Activated naive CD8-positive, alpha-beta T cell treated with anti-CD3 and anti-CD28 coated beads, Interleukin-2, amount 50 U/mL, for 24 hours (primary cell): Measurements from ENCODE around the gene IQCE.
A peak's percentile ranks its signal among the peaks of the same experiment; 100 is the strongest.

ENCODE experiments used
- ATAC-seq: fragments of 150-1000 bp; cut with Tn5 transposase; one replicate; pipeline ENCODE4 v1.10.0; 2021
- DNase-seq: peaks from one replicate; pipeline ENCODE4 v3.0.0; 2021
- H3K27ac Mint-ChIP-seq: one replicate; pipeline ENCODE4 v1.8.0; 2021; ENCODE audit warnings: mild to moderate bottlenecking, mixed read lengths
- H3K27me3 Mint-ChIP-seq: one replicate; pipeline ENCODE4 v1.8.0; 2021; ENCODE audit warnings: mixed read lengths
- H3K36me3 Mint-ChIP-seq: one replicate; pipeline ENCODE4 v1.8.0; 2021; ENCODE audit warnings: low read depth, mixed read lengths
- H3K4me1 Mint-ChIP-seq: one replicate; pipeline ENCODE4 v1.8.0; 2021; ENCODE audit warnings: mixed read lengths
- H3K4me3 Mint-ChIP-seq: one replicate; pipeline ENCODE4 v1.8.0; 2021; ENCODE audit warnings: mild to moderate bottlenecking, moderate library complexity, mixed read lengths
- H3K9me3 Mint-ChIP-seq: one replicate; pipeline ENCODE4 v1.8.0; 2021; ENCODE audit warnings: mixed read lengths

The IQCE gene

GRCh38 chr7:2517678-2518507 is 40.9 kb upstream of the IQCE start:
- Mint-ChIP-seq H3K27me3 (no peaks in the 10 kb centered on the region), H3K27ac (no peak overlapping the region), H3K9me3 (no peaks in the 10 kb centered on the region), H3K36me3 (peaks cover 2% of the 10 kb centered on the region), H3K4me1 (peaks cover 44% of the 10 kb centered on the region), H3K4me3 (peak overlapping the region; percentile 67)
- DNase-seq (peak; percentile 20), ATAC-seq (no peak)

- Mint-ChIP-seq H3K27me3 (no peaks in the 10 kb centered on the region), H3K4me1 (peaks cover 45% of the 10 kb centered on the region), H3K9me3 (no peaks in the 10 kb centered on the region), H3K36me3 (peaks cover 2% of the 10 kb centered on the region), H3K27ac (no peak overlapping the region), H3K4me3 (peak overlapping the region; percentile 67)
- ATAC-seq = no peak
- no peak for DNase-seq
These were observed 40.1 kb upstream of the IQCE start for GRCh38 chr7:2518737-2519118.

GRCh38 chr7:2519119-2519930 is 39.5 kb upstream of the IQCE start, which contains the start of gene LFNG:
TSS of gene LFNG (plus strand) at chr7:2519774. CDS start at chr7:2519862, 88 bp downstream.
- Mint-ChIP-seq H3K9me3 (no peaks in the 10 kb centered on the region), H3K4me1 (peaks cover 48% of the 10 kb centered on the region), H3K27me3 (no peaks in the 10 kb centered on the region), H3K36me3 (peaks cover 2% of the 10 kb centered on the region), H3K4me3 (peak within 1 kb of the TSS; percentile 89), H3K27ac (peak within 1 kb of the TSS; percentile 79)
- ATAC-seq = peak; percentile 69
- DNase-seq = peak; percentile 90

GRCh38 chr7:2520131-2520760 is 38.5 kb upstream of the IQCE start:
- Mint-ChIP-seq H3K27ac (peak overlapping the region; percentile 79), H3K9me3 (no peaks in the 10 kb centered on the region), H3K4me1 (peaks cover 48% of the 10 kb centered on the region), H3K36me3 (peaks cover 2% of the 10 kb centered on the region), H3K4me3 (peak overlapping the region; percentile 89), H3K27me3 (no peaks in the 10 kb centered on the region)
- DNase-seq (peak; percentile 44), ATAC-seq (no peak)

GRCh38 chr7:2520761-2521290 is 38.0 kb upstream of the IQCE start:
- peaks cover 2% of the 10 kb centered on the region for H3K36me3 Mint-ChIP-seq
- ATAC-seq (no peak), DNase-seq (peak; percentile 23)
- no peaks in the 10 kb centered on the region for H3K27me3 Mint-ChIP-seq
- H3K27ac Mint-ChIP-seq = peak overlapping the region; percentile 79
- no peaks in the 10 kb centered on the region for H3K9me3 Mint-ChIP-seq
- peak overlapping the region; percentile 89 for H3K4me3 Mint-ChIP-seq
- peaks cover 49% of the 10 kb centered on the region for H3K4me1 Mint-ChIP-seq

- Mint-ChIP-seq H3K27me3 (no peaks in the 10 kb centered on the region), H3K27ac (peak overlapping the region; percentile 89), H3K36me3 (peaks cover 2% of the 10 kb centered on the region), H3K4me1 (peaks cover 53% of the 10 kb centered on the region), H3K4me3 (peak overlapping the region; percentile 89), H3K9me3 (no peaks in the 10 kb centered on the region)
- DNase-seq = peak; percentile 39
- peak; percentile 1 for ATAC-seq
These were observed 37.4 kb upstream of the IQCE start for GRCh38 chr7:2521341-2521745.

- Mint-ChIP-seq H3K27ac (peak overlapping the region; percentile 89), H3K27me3 (no peaks in the 10 kb centered on the region), H3K4me3 (peak overlapping the region; percentile 89), H3K4me1 (peaks cover 56% of the 10 kb centered on the region), H3K36me3 (peaks cover 2% of the 10 kb centered on the region), H3K9me3 (no peaks in the 10 kb centered on the region)
- ATAC-seq (peak; percentile 75), DNase-seq (peak; percentile 83)
These were observed 36.7 kb upstream of the IQCE start for GRCh38 chr7:2521952-2522591.

GRCh38 chr7:2522780-2523433 is 35.9 kb upstream of the IQCE start:
- Mint-ChIP-seq H3K27me3 (no peaks in the 10 kb centered on the region), H3K27ac (peak overlapping the region; percentile 89), H3K36me3 (peaks cover 2% of the 10 kb centered on the region), H3K4me1 (peaks cover 56% of the 10 kb centered on the region), H3K4me3 (peak overlapping the region; percentile 89), H3K9me3 (no peaks in the 10 kb centered on the region)
- DNase-seq (peak; percentile 54), ATAC-seq (no peak)

GRCh38 chr7:2523461-2523936 is 35.3 kb upstream of the IQCE start:
- peak overlapping the region; percentile 89 for H3K4me3 Mint-ChIP-seq
- peaks cover 56% of the 10 kb centered on the region for H3K4me1 Mint-ChIP-seq
- ATAC-seq (no peak), DNase-seq (peak; percentile 16)
- H3K27me3 Mint-ChIP-seq = no peaks in the 10 kb centered on the region
- H3K9me3 Mint-ChIP-seq = no peaks in the 10 kb centered on the region
- peak overlapping the region; percentile 89 for H3K27ac Mint-ChIP-seq
- peaks cover 2% of the 10 kb centered on the region for H3K36me3 Mint-ChIP-seq

GRCh38 chr7:2523941-2524807 is 34.6 kb upstream of the IQCE start:
- DNase-seq = no peak
- H3K4me3 Mint-ChIP-seq = no peak overlapping the region
- H3K27ac Mint-ChIP-seq = no peak overlapping the region
- H3K4me1 Mint-ChIP-seq = peaks cover 58% of the 10 kb centered on the region
- H3K27me3 Mint-ChIP-seq = no peaks in the 10 kb centered on the region
- ATAC-seq = no peak
- H3K36me3 Mint-ChIP-seq = peaks cover 2% of the 10 kb centered on the region
- H3K9me3 Mint-ChIP-seq = no peaks in the 10 kb centered on the region

- H3K9me3 Mint-ChIP-seq = no peaks in the 10 kb centered on the region
- no peak for DNase-seq
- no peak for ATAC-seq
- peaks cover 2% of the 10 kb centered on the region for H3K36me3 Mint-ChIP-seq
- H3K27ac Mint-ChIP-seq = no peak overlapping the region
- H3K27me3 Mint-ChIP-seq = no peaks in the 10 kb centered on the region
- no peak overlapping the region for H3K4me3 Mint-ChIP-seq
- H3K4me1 Mint-ChIP-seq = peaks cover 65% of the 10 kb centered on the region
These were observed 33.7 kb upstream of the IQCE start for GRCh38 chr7:2524808-2525657.
